OCI-LY3 (cell line): ENCODE results near the gene LMO2.

Source experiments
- H2AFZ ChIP-seq: fragments of 200-600, 300-600 bp; shearing (Covaris generic); 2 replicates; pipeline ENCODE4 v1.6.0; 2014; ENCODE audit warnings: antibody characterized with exemption, low read depth, low read length
- H3K27ac ChIP-seq: fragments of 200-600, 300-600 bp; sonication (generic); 2 replicates; pipeline ENCODE4 v1.5.1; 2014; ENCODE audit warnings: mild to moderate bottlenecking, low read length, moderate library complexity, mixed read lengths
- H3K27me3 ChIP-seq: fragments of 200-600, 300-600 bp; sonication (generic); 2 replicates; pipeline ENCODE4 v1.6.1; 2014; ENCODE audit warnings: low read depth, low read length, mixed read lengths
- H3K36me3 ChIP-seq: fragments of 200-600, 300-600 bp; sonication (generic); replicated peaks from 2 replicates; pipeline ENCODE3; 2014; ENCODE audit warnings: low read depth, low read length, mixed read lengths
- H3K4me1 ChIP-seq: fragments of 300-600, 200-600 bp; sonication (generic); 2 replicates; pipeline ENCODE4 v1.6.1; 2014; ENCODE audit warnings: low read length, mixed read lengths
- H3K4me2 ChIP-seq: fragments of 200-600, 300-600 bp; sonication (generic); 2 replicates; pipeline ENCODE4 v1.6.1; 2014; ENCODE audit warnings: low read length, mixed read lengths
- H3K4me3 ChIP-seq: fragments of 300-600, 200-600 bp; sonication (generic); 2 replicates; pipeline ENCODE4 v1.5.1; 2014; ENCODE audit warnings: antibody characterized with exemption, mild to moderate bottlenecking, low read length, moderate library complexity
- H3K79me2 ChIP-seq: fragments of 300-600, 200-600 bp; shearing (Covaris generic); 2 replicates; pipeline ENCODE4 v1.6.1; 2014; ENCODE audit warnings: mild to moderate bottlenecking, low read length, mixed read lengths
- H3K9ac ChIP-seq: fragments of 300-600, 200-600 bp; shearing (Covaris generic); 2 replicates; pipeline ENCODE4 v1.6.0; 2014; ENCODE audit warnings: mild to moderate bottlenecking, low read length, moderate library complexity
- H3K9me3 ChIP-seq: fragments of 200-600, 300-600 bp; shearing (Covaris generic); 2 replicates; pipeline ENCODE4 v1.6.1; 2014; ENCODE audit warnings: low read length, mixed read lengths; ENCODE audit not compliant: insufficient read depth
- H4K20me1 ChIP-seq: fragments of 200-600, 300-600 bp; sonication (generic); 2 replicates; pipeline ENCODE4 v1.6.1; 2016; ENCODE audit warnings: low read length, mixed read lengths; ENCODE audit not compliant: insufficient read depth
- CTCF ChIP-seq: fragments of 200-600, 300-600 bp; sonication (generic); IDR thresholded peaks from 2 replicates; pipeline ENCODE4 v1.5.1; 2014; ENCODE audit warnings: antibody characterized with exemption, low read length, low read depth
- EZH2phosphoT487 ChIP-seq: fragments of 200-600 bp; shearing (Covaris generic); IDR thresholded peaks from 2 replicates; pipeline ENCODE4 v1.6.1; 2018; ENCODE audit warnings: antibody characterized with exemption, mixed run types, low read depth

The LMO2 gene

GRCh38 chr11:33889296-33889695 lies 2.6 kb downstream of the LMO2 start:
- H2AFZ ChIP-seq, result no peak overlapping the region
- H3K79me2 ChIP-seq, result no peaks in the 10 kb centered on the region
- TF ChIP-seq CTCF (no peak), EZH2phosphoT487 (no peak)
- H3K27me3 ChIP-seq, result peaks cover 18% of the 10 kb centered on the region
- H3K4me2 ChIP-seq, result no peak overlapping the region
- no peaks in the 10 kb centered on the region for H3K36me3 ChIP-seq
- no peak overlapping the region for H3K27ac ChIP-seq
- H3K9ac ChIP-seq, result no peak overlapping the region
- no peaks in the 10 kb centered on the region for H4K20me1 ChIP-seq
- no peaks in the 10 kb centered on the region for H3K9me3 ChIP-seq
- peaks cover 2% of the 10 kb centered on the region for H3K4me1 ChIP-seq
- H3K4me3 ChIP-seq, result no peak overlapping the region

GRCh38 chr11:33887886-33888285 lies 4.0 kb downstream of the LMO2 start:
- H3K27me3 ChIP-seq, result peaks cover 24% of the 10 kb centered on the region
- TF ChIP-seq EZH2phosphoT487 (no peak), CTCF (no peak)
- H2AFZ ChIP-seq, result no peak overlapping the region
- no peaks in the 10 kb centered on the region for H3K4me1 ChIP-seq
- H3K79me2 ChIP-seq, result no peaks in the 10 kb centered on the region
- no peaks in the 10 kb centered on the region for H3K9me3 ChIP-seq
- no peaks in the 10 kb centered on the region for H3K36me3 ChIP-seq
- no peak overlapping the region for H3K4me3 ChIP-seq
- no peak overlapping the region for H3K9ac ChIP-seq
- no peak overlapping the region for H3K27ac ChIP-seq
- H4K20me1 ChIP-seq, result no peaks in the 10 kb centered on the region
- H3K4me2 ChIP-seq, result no peak overlapping the region

DNA sequence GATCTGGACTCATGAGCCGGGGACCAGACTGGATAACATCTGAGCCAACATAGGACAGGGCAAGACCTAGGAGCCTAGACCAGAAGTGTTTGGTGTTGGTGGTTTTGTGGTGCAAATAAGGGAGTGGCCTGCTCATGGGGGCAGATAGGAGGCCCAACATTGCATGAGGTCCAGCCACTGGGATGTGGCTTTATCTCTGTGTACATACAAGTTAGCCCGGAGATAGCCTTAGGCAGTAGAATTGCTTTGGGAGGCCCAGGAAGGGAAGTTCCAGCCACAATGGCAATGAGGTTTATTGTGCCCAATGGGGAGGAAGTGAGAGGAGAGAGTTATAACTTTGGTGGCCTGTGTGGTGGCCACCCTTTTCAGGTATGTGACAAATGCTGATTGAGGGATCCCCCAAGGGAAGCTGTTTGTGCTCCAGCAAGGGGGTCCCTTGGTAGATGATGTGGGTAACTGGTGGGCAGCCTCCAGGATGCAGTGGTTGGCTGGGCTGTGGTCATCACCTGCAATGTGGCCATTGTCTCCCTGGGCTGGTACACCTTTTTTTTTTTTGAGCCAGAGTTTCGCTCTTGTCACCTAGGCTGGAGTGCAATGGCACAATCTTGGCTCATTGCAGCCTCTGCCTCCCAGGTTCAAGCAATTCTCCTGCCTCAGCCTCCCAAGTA lies 6.4 kb downstream of the LMO2 start:
- Histone ChIP-seq H3K27me3 (peaks cover 45% of the 10 kb centered on the region), H3K4me3 (no peak overlapping the region), H3K4me1 (no peaks in the 10 kb centered on the region), H3K4me2 (no peak overlapping the region), H3K36me3 (no peaks in the 10 kb centered on the region), H3K9me3 (no peaks in the 10 kb centered on the region), H2AFZ (no peak overlapping the region), H3K79me2 (no peaks in the 10 kb centered on the region), H3K9ac (no peak overlapping the region), H3K27ac (no peak overlapping the region), H4K20me1 (no peaks in the 10 kb centered on the region)
- TF ChIP-seq EZH2phosphoT487 (no peak), CTCF (no peak)

GRCh38 chr11:33884601-33885000 lies 7.3 kb downstream of the LMO2 start:
- H3K9ac ChIP-seq, result no peak overlapping the region
- TF ChIP-seq EZH2phosphoT487, result no peak
- no peaks in the 10 kb centered on the region for H3K79me2 ChIP-seq
- no peak overlapping the region for H3K4me3 ChIP-seq
- no peaks in the 10 kb centered on the region for H4K20me1 ChIP-seq
- H3K27ac ChIP-seq, result no peak overlapping the region
- H3K4me2 ChIP-seq, result no peak overlapping the region
- no peaks in the 10 kb centered on the region for H3K4me1 ChIP-seq
- H3K9me3 ChIP-seq, result no peaks in the 10 kb centered on the region
- peaks cover 48% of the 10 kb centered on the region for H3K27me3 ChIP-seq
- no peaks in the 10 kb centered on the region for H3K36me3 ChIP-seq
- H2AFZ ChIP-seq, result no peak overlapping the region
